Measurements from ENCODE around the gene SPATS1. TPM values are rescaled to one million over a fixed set of nuclear protein-coding genes. Genes with fewer than 3 reads are reported as not detected.
A peak's percentile ranks its signal among the peaks of the same experiment; 100 is the strongest.

Gene SPATS1
- total and polyA plus RNA-seq, 2 of the 13 experiments (the other 11 are each of a cell fraction or from before 2014, with no cell fraction given): not detected

GRCh38 chr6:44333942-44334341 lies 8.5 kb upstream of the SPATS1 start:
- Histone ChIP-seq H3K27me3 (ENCODE audit: control insufficient read depth in 1 of 2, insufficient read depth in 2 of 2, low read length in 2 of 2) (peaks cover 0 to 61% of the 10 kb centered on the region in 2 experiments; a peak in 4 of 5 replicates), H3K4me3 (replicated peaks in 1 of 3; ENCODE audit: insufficient read depth in 1 of 3, low read depth in 2 of 3, low read length in 3 of 3) (no peak overlapping the region), H3K4me1 (ENCODE audit: insufficient read depth, low read length) (no peaks in the 10 kb centered on the region), H3K4me2 (ENCODE audit: low read depth, low read length) (no peak overlapping the region), H3K9me3 (ENCODE audit: low read length) (no peaks in the 10 kb centered on the region), H3K27ac (ENCODE audit: extremely low read length, insufficient read depth, low read length) (no peak overlapping the region), H3K9ac (ENCODE audit: insufficient read depth, low read depth, low read length) (no peak overlapping the region), H4K20me1 (ENCODE audit: insufficient read depth, low read length) (no peaks in the 10 kb centered on the region), H3K79me2 (ENCODE audit: insufficient read depth, low read length) (no peaks in the 10 kb centered on the region), H3K36me3 (replicated peaks in 1 of 2; ENCODE audit: control insufficient read depth in 1 of 2, insufficient read depth in 2 of 2, low read length in 2 of 2) (no peaks in the 10 kb centered on the region), H2AFZ (ENCODE audit: low read length) (no peak overlapping the region)
- intact Hi-C loops (cut with micrococcal nuclease; ENCODE audit: unreplicated experiment): loop anchor here (10.0 kb wide), 1 partner anchor 239 kb away; no protein-coding TSS in a partner anchor
- ChIA-PET CTCF (ENCODE audit: low intra/inter-chr PET ratio, low total read pairs) (no interaction called here), POLR2A (interaction anchor here (0.8 kb wide), 1 partner anchor 53 kb away, joined by 3 read pairs; the partner anchor contains the start of gene CDC5L)
- FAIRE-seq (no peak), DNase-seq (ENCODE audit: low spot score) (no peak), ATAC-seq (no peak)
- WGBS (ENCODE audit: low lambda C conversion rate): 20% methylated on average over 5 of the region's 5 CpGs
- BruUV-seq (replicated peaks): no TSS peak
- TF ChIP-seq JUNB (CRISPR knock-in tag; IDR thresholded peaks at IDR 0.05; ENCODE audit: borderline replicate concordance): no peak
- no peak for TF ChIP-seq ARNT2 (CRISPR knock-in tag; IDR thresholded peaks at IDR 0.05; ENCODE audit: low read depth)
- no peak for TF ChIP-seq SKI (IDR thresholded peaks at IDR 0.05; ENCODE audit: partially characterized antibody)
- no peak for TF ChIP-seq ZNF225 (CRISPR knock-in tag; IDR thresholded peaks at IDR 0.05)
- no peak for TF ChIP-seq CAMTA2 (CRISPR knock-in tag; IDR thresholded peaks at IDR 0.05; ENCODE audit: borderline replicate concordance)
- peak; percentile 7; the same call in 1 of the 2 replicates for TF ChIP-seq CEBPB (IDR thresholded peaks at IDR 0.05; ENCODE audit: borderline replicate concordance, low read depth, low read length)
- in situ Hi-C loops (cut with HindIII; ENCODE audit: extremely low pct_ligation_motif_present, low pct_unique_long_range_greater_than_20kb): no loop called here

GRCh38 chr6:44335631-44336030 lies 6.8 kb upstream of the SPATS1 start:
- Histone ChIP-seq H3K9ac (ENCODE audit: insufficient read depth, low read depth, low read length) (no peak overlapping the region), H4K20me1 (ENCODE audit: insufficient read depth, low read length) (no peaks in the 10 kb centered on the region), H3K27ac (ENCODE audit: extremely low read length, insufficient read depth, low read length) (no peak overlapping the region), H3K36me3 (replicated peaks in 1 of 2; ENCODE audit: control insufficient read depth in 1 of 2, insufficient read depth in 2 of 2, low read length in 2 of 2) (no peaks in the 10 kb centered on the region), H3K4me2 (ENCODE audit: low read depth, low read length) (no peak overlapping the region), H2AFZ (ENCODE audit: low read length) (no peak overlapping the region), H3K79me2 (ENCODE audit: insufficient read depth, low read length) (no peaks in the 10 kb centered on the region), H3K4me3 (replicated peaks in 1 of 3; ENCODE audit: insufficient read depth in 1 of 3, low read depth in 2 of 3, low read length in 3 of 3) (no peak overlapping the region), H3K4me1 (ENCODE audit: insufficient read depth, low read length) (no peaks in the 10 kb centered on the region), H3K9me3 (ENCODE audit: low read length) (no peaks in the 10 kb centered on the region), H3K27me3 (ENCODE audit: control insufficient read depth in 1 of 2, insufficient read depth in 2 of 2, low read length in 2 of 2) (peaks cover 0 to 52% of the 10 kb centered on the region in 2 experiments; a peak in 4 of 5 replicates)
- TF ChIP-seq E2F1 (CRISPR knock-in tag; IDR thresholded peaks at IDR 0.05) (no peak), ZBTB33 (CRISPR knock-in tag; IDR thresholded peaks at IDR 0.05) (no peak), MTA3 (CRISPR knock-in tag; IDR thresholded peaks at IDR 0.05) (no peak), PHB2 (IDR thresholded peaks at IDR 0.05; ENCODE audit: partially characterized antibody) (no peak), RFX3 (CRISPR knock-in tag; IDR thresholded peaks at IDR 0.05) (no peak), TFDP1 (CRISPR knock-in tag; IDR thresholded peaks at IDR 0.05; ENCODE audit: borderline replicate concordance) (no peak), SALL1 (CRISPR knock-in tag; IDR thresholded peaks at IDR 0.05) (no peak), DNMT1 (CRISPR knock-in tag; IDR thresholded peaks at IDR 0.05) (no peak)
- CTCF ChIA-PET (ENCODE audit: low intra/inter-chr PET ratio, low total read pairs): interaction anchor here (4.7 kb wide), 1 partner anchor 67 kb away, joined by 65 read pairs; the partner anchor contains the start of gene TMEM151B
- POLR2A ChIA-PET: no interaction called here
- DNase-seq (ENCODE audit: low spot score) (no peak), ATAC-seq (no peak), FAIRE-seq (no peak)
- in situ Hi-C loops (cut with HindIII; ENCODE audit: extremely low pct_ligation_motif_present, low pct_unique_long_range_greater_than_20kb): loop anchor here (5.0 kb wide), 1 partner anchor 63 kb away; the partner anchor contains the start of gene TMEM151B
- no TSS peak for BruUV-seq (replicated peaks)
- intact Hi-C loops (cut with micrococcal nuclease; ENCODE audit: unreplicated experiment): loop anchor here (10.0 kb wide), 1 partner anchor 241 kb away; no protein-coding TSS in a partner anchor
- WGBS (ENCODE audit: low lambda C conversion rate): 0% methylated on average over 1 of the region's 1 CpG

Data from HepG2 (cell line).